B cell (primary cell): ENCODE results near the gene WDR26.

Experiments used
- CTCF ChIP-seq: fragments of 200-600 bp; IDR thresholded peaks from one replicate; pipeline ENCODE4 v1.8.0; 2022; ENCODE audit warnings: antibody characterized with exemption, mild to moderate bottlenecking
- EZH2 ChIP-seq: IDR thresholded peaks from 2 replicates; pipeline ENCODE4 v1.6.1; 2012; ENCODE audit warnings: borderline replicate concordance, low read depth, mild to moderate bottlenecking, moderate library complexity, low read length; ENCODE audit not compliant: insufficient read depth, poor library complexity, severe bottlenecking

GRCh38 chr1:224393294-224393693, 41.3 kb downstream of the WDR26 start:
- TF ChIP-seq CTCF, result no peak
- TF ChIP-seq EZH2, result no peak
